Fibroblast of skin of back (primary cell): ENCODE data around the gene BAIAP2.
A peak's percentile ranks its signal among the peaks of the same experiment; 100 is the strongest.

Experiments
- DNase-seq: peaks from one replicate; pipeline ENCODE4 v3.0.0-alpha.2; 2013

Gene BAIAP2

GRCh38 chr17:81037798-81038733 lies 3.1 kb downstream of the BAIAP2 start:
- no peak for DNase-seq

GRCh38 chr17:81039096-81039495 lies 4.1 kb downstream of the BAIAP2 start:
- no peak for DNase-seq

DNA sequence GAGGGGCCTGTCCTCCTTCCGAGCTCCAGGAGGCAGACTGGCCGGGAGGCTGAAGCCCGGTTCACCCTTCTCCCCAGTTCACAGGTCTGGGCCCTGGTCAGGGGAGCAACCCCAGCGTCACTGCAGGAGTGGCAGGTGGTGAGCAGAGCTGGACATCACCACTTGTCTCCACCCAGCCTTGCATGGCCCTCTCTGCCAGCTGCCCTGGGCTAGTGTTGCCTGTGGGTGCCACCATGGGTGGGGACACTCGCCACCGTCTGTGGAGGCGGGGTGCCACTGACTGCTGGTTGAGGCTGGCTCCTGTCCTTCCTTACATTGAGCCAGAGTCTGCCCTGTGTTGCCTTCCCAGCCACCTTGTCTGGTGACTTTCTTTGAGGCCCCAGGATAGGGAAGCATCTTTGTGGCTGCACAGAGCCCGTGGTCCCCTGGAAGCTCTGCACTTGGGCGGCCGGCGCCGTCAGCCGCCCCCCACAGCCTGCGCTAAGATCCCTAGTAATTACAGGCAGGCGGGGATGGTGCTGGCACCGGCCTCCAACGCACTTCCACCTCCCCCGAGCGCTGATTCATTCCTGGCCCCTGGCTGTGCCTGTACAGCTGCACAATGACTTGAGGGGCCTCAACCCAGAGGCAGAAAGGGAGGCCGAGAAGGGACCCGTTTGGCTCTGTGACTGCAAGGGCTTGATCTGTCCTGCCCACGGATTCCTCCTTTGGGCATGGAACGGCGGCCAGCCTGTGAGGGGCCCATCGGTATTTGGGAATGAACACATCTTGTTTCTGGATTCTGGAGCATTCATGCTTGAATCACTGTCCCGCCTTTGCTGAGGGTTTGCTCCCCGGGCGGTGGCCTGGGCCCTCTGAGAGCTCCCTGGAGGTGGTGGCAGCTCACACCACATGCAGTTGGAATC lies 5.2 kb downstream of the BAIAP2 start:
- peak; percentile 89 for DNase-seq

DNA sequence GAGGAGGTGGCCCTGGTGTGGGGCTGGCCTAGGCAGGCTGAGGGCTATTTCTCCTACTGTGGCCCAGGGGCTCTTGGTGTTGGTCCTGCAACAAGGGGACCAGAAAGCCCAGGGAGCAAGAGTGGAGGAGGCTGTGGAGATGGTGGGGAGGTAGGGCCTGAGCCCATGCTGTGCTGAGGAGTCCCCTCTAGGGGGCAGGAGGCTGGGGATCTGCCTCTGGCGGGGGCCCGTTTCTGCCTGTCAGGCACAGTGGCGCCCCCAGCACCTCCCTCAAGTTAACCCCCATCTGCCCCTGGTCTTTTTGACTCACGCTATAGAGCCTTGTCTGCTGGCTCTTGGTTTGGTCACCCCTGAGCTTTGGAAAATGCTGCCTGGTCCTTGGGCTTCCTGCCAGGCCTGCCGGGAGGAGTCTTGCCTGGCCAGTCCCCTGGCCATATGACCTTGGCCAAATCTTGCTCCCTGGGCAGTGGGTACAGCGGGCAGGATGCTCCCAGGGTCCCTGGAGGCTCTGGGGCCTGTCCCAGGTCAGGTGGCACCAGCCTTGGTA lies 5.9 kb downstream of the BAIAP2 start:
- no peak for DNase-seq

DNA sequence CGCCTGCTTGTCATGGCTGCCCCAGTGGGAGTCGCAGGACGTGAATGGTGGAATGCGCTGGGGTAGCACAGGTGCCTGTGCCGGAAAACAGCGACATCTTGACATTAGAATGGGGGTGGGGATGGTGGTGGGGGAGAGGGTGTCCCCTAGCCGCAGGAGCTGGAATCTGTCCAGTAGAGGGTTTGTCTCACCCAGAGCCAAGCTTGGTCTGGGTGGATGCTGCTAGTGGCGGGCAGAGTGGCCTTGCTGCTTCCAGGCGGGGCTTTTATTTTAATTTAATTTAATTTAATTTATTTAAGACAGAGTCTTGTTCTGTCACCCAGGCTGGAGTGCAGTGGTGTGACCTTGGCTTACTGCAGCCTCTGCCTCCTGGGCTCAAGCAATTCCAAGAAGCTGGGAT lies 7.7 kb downstream of the BAIAP2 start:
- DNase-seq, result no peak

GRCh38 chr17:81043319-81043724 lies 8.4 kb downstream of the BAIAP2 start:
- DNase-seq, result no peak

GRCh38 chr17:81043725-81044427 lies 8.9 kb downstream of the BAIAP2 start:
- peak; percentile 46 for DNase-seq

DNA sequence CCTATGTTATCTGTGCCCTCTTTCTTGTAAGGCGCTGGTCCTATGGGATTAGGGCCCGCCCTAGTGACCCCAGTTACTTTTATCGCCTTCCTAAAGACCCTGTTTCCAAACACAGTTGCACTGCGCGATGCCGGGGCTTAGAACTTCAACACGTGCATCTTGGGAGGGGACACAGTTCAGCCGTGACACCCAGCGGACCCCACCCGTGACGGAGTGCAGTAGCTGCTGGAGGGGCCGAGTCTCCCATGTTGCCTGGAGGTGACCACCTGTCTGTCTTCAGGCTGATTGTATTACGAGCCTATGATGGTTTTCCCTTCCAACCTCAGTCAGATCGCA lies 9.4 kb downstream of the BAIAP2 start:
- DNase-seq, result no peak

- DNase-seq, result peak; percentile 40
These were observed 10.0 kb downstream of the BAIAP2 start for GRCh38 chr17:81044764-81045589.

GRCh38 chr17:81045590-81046095 lies 10.7 kb downstream of the BAIAP2 start:
- no peak for DNase-seq

- no peak for DNase-seq
These were observed 11.3 kb downstream of the BAIAP2 start for GRCh38 chr17:81046132-81046769.

- no peak for DNase-seq
These were observed 11.9 kb downstream of the BAIAP2 start for GRCh38 chr17:81046770-81047359.

- DNase-seq, result no peak
These were observed 13.9 kb downstream of the BAIAP2 start for GRCh38 chr17:81048827-81049371.

- no peak for DNase-seq
These were observed 14.5 kb downstream of the BAIAP2 start for GRCh38 chr17:81049372-81049911.

- no peak for DNase-seq
These were observed 15.1 kb downstream of the BAIAP2 start for GRCh38 chr17:81049973-81050551.

DNA sequence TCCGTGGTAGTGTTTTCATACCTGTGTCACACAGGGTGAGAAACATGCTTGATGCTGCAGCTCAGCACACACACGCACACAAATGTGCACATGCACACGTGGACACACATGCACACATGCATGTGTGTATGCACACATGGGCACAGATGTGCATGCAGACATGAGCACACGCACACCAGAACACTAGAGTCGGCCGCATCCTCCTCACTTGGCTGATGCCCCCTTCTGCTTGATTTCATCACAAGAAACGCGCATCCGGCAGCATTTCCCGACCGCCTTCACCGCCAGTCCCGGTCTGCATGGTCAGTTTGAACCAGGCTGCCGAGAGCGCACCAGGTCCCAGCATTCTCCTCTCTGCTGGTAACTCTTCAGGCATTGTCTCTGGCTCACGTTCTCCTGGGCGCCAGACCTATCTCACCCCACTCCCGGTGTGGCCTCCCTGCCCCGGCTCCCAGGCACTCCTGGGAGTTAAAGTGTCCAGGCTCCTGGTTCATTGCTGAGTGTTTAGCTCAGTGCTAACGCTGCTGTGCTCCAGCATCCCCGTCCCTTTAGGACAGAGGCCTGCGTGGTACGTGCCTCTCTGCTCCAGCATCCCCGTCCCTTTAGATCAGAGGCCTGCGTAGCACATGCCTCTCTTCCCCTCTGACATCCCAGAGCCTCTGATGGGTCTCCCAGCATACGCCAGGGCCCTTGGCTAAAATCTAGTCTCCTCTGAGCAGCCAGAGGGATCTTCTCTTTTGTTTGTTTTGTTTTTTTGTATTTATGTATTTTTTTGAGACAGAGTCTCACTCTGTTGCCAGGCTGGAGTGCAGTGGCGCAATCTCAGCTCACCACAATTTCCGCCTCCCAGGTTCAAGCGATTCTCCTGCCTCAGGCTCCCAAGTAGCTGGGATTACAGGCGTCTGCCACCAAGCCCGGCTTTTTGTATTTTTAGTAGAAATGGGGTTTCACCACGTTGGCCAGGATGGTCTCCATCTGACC lies 16.0 kb downstream of the BAIAP2 start:
- DNase-seq, result no peak

- DNase-seq, result no peak
These were observed 17.4 kb downstream of the BAIAP2 start for GRCh38 chr17:81052199-81052997.
